ENCODE measurements around the gene RYR1. TPM values are rescaled to one million over a fixed set of nuclear protein-coding genes. Genes with fewer than 3 reads are reported as not detected.
"Not testable (repeated sequence)": the region's sequence is repeated elsewhere in the genome, so short reads cannot be mapped to it uniquely, and the experiment has no call there.

RYR1 gene
- total RNA-seq, 4 donors from 2014 or later = under 0.01 to 6.2 (median 3.5) TPM; not detected in 1

DNA sequence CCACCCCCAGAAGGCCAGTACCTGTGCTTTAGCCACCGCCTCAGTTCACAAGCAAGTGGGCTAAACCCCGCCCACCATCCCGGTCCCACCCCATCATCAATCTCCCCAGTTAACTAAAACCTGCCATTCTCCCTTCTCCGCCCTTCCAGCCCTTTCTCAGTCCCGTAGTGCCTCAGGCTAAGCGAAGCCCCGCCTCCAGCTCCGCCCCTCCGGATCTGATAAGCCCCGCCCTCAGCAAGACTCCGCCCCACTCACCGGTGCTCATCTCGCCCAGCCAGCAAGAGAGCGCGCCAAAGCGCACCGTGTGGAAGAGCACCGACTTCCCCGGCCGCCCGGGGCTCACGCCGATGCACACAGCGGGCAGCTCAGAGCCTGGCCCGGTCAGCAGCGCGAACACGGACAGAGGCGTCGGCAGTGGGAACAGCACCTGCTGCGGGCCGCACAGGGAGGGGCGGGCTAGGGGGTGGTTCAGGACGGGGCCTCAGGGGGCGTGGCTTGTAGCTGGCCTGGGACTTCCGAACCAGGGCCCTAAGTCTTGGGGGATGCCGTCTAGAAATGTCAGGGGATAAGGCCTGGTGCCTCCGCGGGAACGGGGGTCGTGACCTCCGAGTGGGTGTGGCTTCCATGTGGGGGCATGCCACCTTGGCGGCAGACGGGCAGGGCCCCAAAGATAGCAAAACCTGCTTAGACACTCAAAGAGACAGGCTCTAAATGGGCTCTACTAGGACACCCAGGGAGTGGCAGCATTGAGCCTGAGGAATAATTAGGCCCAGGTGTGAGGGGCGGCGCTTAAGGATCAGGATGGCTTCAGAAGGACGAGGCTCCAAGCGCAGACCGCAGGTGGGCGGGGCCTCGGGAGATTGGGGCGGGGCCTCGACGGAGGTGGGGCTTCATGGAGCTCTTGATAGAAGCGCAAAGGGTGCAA is 162.8 kb downstream of the RYR1 start:
- H3K4me1 ChIP-seq = no peaks in the 10 kb centered on the region
- no peak overlapping the region for H3K27ac ChIP-seq
- H3K27me3 ChIP-seq = no peaks in the 10 kb centered on the region
- intact Hi-C loops (cut with DNase I; ENCODE audit: low total_unique reads) = no loop called here
- H3K36me3 ChIP-seq = no peaks in the 10 kb centered on the region
- no peaks in the 10 kb centered on the region for H3K9me3 ChIP-seq
- TF ChIP-seq, protein P1, sequence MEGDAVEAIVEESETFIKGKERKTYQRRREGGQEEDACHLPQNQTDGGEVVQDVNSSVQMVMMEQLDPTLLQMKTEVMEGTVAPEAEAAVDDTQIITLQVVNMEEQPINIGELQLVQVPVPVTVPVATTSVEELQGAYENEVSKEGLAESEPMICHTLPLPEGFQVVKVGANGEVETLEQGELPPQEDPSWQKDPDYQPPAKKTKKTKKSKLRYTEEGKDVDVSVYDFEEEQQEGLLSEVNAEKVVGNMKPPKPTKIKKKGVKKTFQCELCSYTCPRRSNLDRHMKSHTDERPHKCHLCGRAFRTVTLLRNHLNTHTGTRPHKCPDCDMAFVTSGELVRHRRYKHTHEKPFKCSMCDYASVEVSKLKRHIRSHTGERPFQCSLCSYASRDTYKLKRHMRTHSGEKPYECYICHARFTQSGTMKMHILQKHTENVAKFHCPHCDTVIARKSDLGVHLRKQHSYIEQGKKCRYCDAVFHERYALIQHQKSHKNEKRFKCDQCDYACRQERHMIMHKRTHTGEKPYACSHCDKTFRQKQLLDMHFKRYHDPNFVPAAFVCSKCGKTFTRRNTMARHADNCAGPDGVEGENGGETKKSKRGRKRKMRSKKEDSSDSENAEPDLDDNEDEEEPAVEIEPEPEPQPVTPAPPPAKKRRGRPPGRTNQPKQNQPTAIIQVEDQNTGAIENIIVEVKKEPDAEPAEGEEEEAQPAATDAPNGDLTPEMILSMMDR (IDR thresholded peaks at IDR 0.05) = no peak
- no peak for TF ChIP-seq POLR2A (IDR thresholded peaks at IDR 0.05)
- no peak overlapping the region for H3K4me3 ChIP-seq
- no peak for DNase-seq

GRCh38 chr19:38597075-38597474 is 163.6 kb downstream of the RYR1 start:
- no peaks in the 10 kb centered on the region for H3K9me3 ChIP-seq
- intact Hi-C loops (cut with DNase I; ENCODE audit: low total_unique reads) = no loop called here
- DNase-seq = no peak

DNA sequence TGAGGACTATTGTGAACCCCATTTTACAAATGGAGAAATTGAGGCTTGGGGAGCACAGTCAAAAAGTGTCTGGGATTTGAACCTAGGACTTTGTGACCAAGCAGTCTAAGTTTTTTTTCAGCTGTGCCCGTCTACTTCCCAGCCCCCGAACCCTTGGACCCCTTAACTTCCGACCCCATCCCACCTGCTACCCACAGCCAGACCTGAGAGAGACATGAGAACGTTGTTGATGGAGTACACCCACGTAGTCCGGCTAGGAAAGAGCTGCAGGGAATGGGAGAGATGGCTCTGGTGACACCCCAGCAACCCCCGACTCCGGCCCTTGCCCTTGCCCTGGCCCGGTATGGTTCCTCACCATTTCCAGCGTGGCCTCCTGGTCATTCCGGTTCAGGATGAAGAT is 166.2 kb downstream of the RYR1 start:
- no peaks in the 10 kb centered on the region for H3K9me3 ChIP-seq
- no peak overlapping the region for H3K4me3 ChIP-seq
- no peaks in the 10 kb centered on the region for H3K27me3 ChIP-seq
- intact Hi-C loops (cut with DNase I; ENCODE audit: low total_unique reads) = no loop called here
- no peak for DNase-seq
- no peak overlapping the region for H3K27ac ChIP-seq
- H3K36me3 ChIP-seq = no peaks in the 10 kb centered on the region
- TF ChIP-seq, protein P1 (IDR thresholded peaks at IDR 0.05) = no peak
- no peak for TF ChIP-seq POLR2A (IDR thresholded peaks at IDR 0.05)
- H3K4me1 ChIP-seq = no peaks in the 10 kb centered on the region

More at GRCh38 chr19:38597075-38597474, 163.6 kb downstream of the RYR1 start:
- Histone ChIP-seq H3K4me3 (no peak overlapping the region), H3K4me1 (no peaks in the 10 kb centered on the region), H3K27ac (no peak overlapping the region), H3K36me3 (no peaks in the 10 kb centered on the region), H3K27me3 (no peaks in the 10 kb centered on the region)
- TF ChIP-seq, protein P1 (IDR thresholded peaks at IDR 0.05) = no peak
- TF ChIP-seq POLR2A (IDR thresholded peaks at IDR 0.05) = no peak

DNA sequence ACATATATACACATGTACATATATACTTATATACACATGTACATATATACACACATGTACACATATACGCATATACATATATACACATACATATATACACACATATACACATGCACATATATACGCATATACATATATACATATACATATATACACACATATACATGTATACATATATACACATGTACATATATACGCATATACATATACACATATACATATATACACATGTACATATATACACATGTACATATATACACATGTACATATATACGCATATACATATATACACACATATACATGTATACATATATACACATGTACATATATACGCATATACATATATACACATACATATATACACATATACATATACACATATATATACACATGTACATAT is 169.4 kb downstream of the RYR1 start:
- H3K4me1 ChIP-seq; intact Hi-C loops (cut with DNase I; ENCODE audit: low total_unique reads); H3K4me3 ChIP-seq; DNase-seq; H3K27ac ChIP-seq; H3K9me3 ChIP-seq; H3K27me3 ChIP-seq; H3K36me3 ChIP-seq: not testable (repeated sequence)

- Histone ChIP-seq H3K4me1 (no peaks in the 10 kb centered on the region), H3K27me3 (no peaks in the 10 kb centered on the region), H3K27ac (no peak overlapping the region), H3K9me3 (no peaks in the 10 kb centered on the region), H3K36me3 (no peaks in the 10 kb centered on the region), H3K4me3 (no peak overlapping the region)
- intact Hi-C loops (cut with DNase I; ENCODE audit: low total_unique reads) = no loop called here
- TF ChIP-seq, protein P1 (IDR thresholded peaks at IDR 0.05) = no peak
- no peak for TF ChIP-seq POLR2A (IDR thresholded peaks at IDR 0.05)
- DNase-seq = no peak
Measured at GRCh38 chr19:38606131-38606530, 172.6 kb downstream of the RYR1 start.
